Pulmonary artery endothelial cell (primary cell): ENCODE measurements around the gene UBE2K. TPM values are rescaled to one million over a fixed set of nuclear protein-coding genes. Genes with fewer than 3 reads are reported as not detected.
"Not testable (repeated sequence)": the region's sequence is repeated elsewhere in the genome, so short reads cannot be mapped to it uniquely, and the experiment has no call there.

ENCODE experiments used
- DNase-seq: peaks from one replicate; pipeline ENCODE4 v3.0.0-alpha.2; 2011; ENCODE audit warnings: low read depth, low spot score
- total RNA-seq: library from RNA; depleted of rRNA; stranded (reverse); fragments of >200 nt; gene quantifications from 2 replicates; pipeline ENCODE4 v1.2.3, GENCODE V29; 2014

The UBE2K gene
- total RNA-seq, 1 donor from 2014 or later, result 26.5 TPM

DNA sequence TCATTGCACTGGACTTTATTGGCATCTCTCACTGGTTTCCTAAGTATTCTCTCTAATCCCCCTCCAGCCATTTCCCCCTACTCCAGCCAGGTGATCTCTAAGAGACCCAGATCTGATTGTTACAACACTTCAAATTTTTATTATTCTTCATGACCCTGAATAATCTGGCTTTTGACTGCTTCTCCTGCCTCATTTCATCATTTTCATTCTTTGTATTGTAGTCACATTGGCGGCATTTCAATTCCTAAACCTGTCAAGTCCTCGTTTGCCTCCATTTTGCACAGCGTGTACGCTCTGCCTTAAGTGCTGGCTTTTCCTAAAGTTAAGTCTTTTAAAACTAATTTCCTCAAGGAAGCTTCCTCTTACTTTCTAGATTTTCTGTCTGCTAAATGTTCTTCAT is 31.6 kb downstream of the UBE2K start:
- no peak for DNase-seq

DNA sequence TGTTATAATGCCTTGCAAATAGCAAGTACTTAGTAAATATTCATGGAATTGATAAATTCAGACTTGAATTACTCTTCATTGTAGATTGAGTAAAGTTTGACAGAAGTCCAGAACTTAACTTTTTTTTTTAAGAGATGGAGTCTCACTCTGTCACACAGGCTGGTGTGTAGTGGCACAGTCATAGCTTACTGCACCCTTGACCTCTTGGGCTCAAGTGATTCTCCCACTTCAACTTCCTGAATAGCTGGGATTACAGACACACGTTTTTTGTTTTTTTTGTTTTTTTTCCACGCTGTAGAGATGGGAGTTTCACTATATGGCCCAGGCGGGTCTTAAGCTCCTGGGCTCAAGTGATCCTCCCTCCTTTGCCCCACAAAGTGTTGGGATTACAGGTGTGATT is 32.1 kb downstream of the UBE2K start:
- no peak for DNase-seq

DNA sequence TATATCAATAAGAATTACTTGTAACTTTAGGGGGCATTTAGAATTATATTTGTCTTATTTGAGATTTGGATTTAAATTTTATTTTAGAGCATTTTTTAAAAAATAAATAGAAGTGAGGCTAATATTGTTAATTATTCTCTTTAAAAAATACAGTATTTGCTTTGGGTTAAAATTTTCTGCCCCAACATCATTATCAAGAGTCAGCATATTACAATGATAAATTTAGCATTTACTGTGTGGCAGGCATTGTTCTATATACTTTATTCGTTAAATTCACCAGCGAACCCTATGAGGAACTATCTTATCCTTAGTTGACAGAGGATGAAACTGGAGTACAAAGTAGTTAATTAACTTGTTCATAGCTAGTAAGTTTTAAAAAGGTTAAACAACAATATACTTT is 34.0 kb downstream of the UBE2K start:
- no peak for DNase-seq

DNA sequence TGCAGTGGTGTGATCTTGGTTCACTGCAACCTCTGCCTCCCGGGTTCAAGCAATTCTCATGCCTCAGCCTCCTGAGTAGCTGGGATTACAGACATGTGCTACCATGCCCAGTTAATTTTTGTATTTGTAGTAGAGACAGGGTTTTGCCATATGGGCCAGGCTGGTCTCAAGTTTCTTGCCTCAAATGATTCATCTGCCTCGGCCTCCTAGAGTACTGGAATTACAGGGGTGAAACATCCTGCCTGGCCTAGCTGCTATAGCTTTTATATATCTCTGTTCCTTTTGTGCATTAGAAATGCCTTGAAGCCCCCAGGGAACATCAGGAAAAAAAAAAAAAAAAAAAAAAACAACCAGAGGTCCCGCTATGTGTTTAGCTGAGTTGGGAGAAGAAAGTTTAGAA is 34.8 kb downstream of the UBE2K start:
- DNase-seq, result no peak

DNA sequence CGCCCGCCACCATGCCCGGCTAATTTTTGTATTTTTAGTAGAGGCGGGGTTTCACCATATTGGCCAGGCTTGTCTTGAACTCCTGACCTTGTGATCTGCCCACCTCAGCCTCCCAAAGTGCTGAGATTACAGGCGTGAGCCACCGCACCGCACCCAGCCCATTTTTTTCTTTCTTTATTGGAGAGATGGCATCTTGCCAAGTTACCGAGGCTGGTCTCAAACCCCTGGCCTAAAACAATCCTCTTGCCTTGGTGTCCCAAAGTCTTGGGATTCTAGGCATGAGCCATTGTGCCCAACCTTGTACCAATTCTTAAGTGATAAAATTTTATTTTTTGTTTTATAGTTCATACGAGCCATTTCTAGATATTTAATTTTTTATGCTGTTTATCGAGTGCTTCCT is 41.7 kb downstream of the UBE2K start:
- not testable (repeated sequence) for DNase-seq

DNA sequence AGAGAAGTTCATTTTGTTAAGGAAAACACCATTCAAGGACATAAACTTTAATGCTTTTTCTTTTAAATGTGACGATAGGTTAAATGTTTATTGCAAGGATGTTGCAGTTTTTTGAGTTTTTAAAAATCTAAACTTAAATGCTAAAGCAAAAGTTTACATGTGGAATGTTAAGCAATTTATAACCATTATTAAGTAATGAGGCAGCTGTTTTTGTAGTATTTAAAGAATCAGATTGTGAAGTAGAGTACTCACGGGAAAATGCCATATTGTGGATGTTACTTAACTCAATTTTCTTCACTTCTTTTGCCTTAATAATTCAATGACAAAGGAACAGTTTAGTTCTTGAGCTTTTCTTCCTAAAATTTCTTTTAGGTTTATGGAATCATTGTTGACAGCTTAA is 43.5 kb downstream of the UBE2K start:
- DNase-seq, result no peak

DNA sequence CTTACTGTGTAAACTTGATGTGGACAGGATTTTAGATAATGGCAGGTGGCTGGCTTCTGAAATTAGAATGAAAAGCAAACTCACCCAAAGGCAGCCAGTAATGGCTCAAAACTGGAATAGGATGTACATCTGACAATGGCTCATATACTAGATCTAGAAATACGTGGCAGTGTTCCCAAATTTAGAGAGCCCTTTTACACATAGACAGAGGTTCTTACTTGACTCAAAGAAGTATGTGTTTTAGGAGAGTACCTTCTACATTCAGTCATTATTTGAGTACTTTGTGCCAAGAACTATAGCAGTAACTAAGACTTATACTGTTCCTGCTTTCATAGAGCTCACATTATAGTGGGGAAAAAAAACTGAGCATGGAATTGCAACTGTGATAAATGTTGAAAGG is 48.0 kb downstream of the UBE2K start:
- DNase-seq, result no peak

DNA sequence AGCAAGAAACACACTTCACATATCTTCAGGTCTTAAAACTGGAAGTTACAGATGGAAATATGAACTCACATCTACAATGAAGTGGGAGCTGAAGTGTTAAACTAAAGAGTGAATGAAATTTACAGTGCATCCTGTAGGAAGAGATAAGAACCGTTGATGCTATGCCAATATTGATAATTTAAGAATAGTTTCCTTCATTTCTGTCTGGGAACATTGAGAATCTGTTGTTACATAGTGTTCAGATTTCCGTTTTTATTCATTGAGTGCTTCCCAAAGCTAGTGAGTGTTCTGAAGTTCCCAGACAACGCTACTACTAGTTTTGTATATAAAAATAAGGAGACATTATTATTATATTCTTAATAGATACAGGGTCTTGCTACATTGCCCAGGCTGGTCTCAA is 52.3 kb downstream of the UBE2K start:
- DNase-seq, result peak; percentile 64

DNA sequence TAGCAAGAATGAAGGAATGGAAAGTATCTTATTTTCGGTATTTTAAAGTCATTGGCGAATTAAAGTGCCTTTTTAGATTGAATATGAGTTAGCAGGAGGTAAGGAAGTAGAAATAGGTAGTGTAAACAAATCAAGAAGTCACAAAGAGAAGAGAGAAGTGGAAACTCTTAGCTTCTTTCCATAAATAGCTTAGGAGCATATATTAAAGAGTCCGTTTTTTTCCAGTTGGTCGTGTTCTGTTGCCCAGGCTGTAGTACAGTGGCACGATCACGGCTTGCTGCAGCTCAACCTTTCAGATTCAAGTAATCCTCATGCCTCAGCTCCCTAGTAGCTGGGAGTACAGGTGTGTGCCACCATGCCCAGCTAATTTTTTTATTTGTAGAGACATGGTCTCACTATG is 56.4 kb downstream of the UBE2K start:
- DNase-seq, result no peak

DNA sequence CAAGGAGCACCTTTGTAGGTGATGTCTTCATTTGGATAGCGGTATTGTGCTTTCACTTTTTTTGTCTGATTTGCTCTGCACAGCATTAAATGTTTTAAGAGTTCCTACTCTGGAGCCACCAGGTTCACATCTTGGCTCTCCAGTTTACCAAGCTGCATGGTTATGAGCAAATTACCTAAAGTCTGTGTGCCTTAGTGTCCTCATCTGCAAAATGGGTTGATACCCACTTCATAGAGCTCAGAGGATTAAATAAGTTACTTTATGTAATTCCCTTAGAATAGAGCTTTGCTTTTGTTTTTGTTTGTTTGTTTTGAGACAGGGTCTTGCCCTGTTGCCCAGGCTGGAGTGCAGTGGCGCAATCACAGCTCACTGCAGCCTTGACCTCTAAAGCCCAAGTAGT is 58.2 kb downstream of the UBE2K start:
- no peak for DNase-seq

DNA sequence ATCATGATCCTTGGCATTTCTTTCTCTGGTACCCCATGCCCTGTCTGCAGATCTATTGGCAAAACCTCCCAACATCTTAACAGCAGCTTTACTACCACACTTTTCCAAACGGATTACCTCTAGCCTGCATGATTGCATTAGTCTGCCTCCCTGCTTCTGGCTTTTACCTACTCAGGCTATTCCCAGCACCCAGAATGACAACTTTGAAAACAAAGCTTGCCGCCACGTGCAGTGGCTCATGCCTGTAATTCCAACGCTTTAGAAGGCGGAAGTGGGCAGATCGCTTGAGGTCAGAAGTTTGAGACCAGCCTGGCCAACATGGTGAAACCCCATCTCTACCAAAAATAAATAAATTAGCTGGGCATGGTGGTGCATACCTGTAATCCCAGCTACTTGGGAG is 60.2 kb downstream of the UBE2K start:
- DNase-seq, result no peak

DNA sequence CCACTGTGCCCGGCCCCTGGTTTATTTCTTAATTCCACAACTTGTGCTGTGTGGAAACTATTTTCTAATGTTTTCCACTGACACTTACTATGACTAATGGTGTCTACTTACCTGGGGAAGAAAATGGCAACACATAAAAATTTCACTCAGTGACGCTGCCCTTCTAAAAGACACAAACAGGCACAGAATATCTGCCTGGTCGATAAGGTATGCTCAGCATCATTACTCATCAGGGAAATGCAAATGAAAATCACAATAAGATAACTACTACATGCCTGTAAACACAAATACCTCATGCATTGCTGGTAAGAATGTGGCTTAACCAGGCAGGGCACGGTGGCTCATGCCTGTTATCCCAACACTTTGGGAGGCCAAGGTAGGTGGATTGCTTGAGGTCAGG is 61.6 kb downstream of the UBE2K start:
- DNase-seq, result no peak

DNA sequence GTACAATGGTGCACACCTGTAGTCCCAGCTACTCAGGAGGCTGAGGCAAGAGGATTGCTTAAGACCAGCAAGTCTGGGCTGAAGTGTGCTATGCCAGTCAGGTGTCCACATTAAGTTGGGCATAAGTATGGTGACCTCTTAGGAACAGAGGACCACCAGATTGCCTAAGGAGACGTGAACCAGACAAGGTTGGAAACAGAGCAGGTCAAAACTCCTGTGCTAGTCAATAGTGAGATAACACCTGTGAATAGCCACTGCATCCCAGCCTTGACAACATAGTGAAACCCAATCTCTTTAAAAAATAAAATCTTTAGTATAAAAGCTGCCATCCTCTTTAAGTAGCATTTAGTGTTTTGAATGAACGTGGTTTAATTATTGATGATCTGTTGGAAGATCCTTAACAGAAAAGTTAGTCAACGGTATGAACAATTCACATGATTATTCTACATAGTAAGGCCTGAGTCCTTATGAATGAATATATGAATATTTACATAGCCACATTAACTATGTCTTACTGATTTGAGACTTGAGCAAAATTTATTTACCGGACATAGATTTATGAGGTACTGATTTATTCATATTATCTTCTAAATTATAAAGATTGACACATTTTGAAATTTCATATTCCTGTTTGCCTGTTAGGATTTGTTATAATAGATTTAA is 63.2 kb downstream of the UBE2K start:
- no peak for DNase-seq

DNA sequence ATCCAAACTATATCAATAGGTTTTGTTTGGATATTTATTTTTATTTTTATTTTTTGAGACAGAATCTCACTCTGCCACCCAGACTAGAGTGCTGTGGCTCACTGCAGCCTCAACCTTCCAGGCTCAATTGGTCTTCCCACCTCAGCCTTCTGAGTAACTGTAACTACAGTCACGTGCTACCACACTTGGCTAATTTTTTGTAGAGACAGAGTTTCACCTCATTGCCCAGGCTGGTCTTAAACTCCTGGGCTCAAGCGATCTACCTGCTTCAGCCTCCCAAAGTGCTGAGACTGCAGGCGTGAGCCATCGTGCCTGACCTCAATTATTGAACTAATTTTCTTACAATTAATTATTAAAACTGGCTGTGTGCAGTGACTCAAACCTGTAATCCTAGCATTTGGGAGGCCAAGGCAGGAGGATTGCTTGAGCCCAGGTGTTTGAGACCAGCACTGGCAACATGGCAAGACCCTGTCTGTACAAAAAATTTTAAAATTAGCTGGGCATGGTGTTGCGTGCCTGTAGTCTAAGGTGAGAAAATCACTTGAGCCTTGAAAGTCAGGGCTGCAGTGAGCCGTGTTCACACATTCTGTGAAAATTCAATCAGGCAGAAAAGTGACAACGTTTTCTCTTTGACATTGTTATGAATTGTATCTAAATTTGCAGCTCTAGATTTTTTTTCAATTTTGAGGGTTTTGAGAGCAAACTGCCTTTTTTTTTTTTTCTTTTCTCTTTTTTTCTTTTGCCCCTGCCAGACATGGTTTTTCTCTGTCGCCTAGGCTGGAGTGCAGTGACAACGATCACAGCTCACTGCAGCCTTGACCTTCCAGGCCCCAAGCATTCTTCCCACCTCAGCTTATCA is 66.0 kb downstream of the UBE2K start:
- no peak for DNase-seq

DNA sequence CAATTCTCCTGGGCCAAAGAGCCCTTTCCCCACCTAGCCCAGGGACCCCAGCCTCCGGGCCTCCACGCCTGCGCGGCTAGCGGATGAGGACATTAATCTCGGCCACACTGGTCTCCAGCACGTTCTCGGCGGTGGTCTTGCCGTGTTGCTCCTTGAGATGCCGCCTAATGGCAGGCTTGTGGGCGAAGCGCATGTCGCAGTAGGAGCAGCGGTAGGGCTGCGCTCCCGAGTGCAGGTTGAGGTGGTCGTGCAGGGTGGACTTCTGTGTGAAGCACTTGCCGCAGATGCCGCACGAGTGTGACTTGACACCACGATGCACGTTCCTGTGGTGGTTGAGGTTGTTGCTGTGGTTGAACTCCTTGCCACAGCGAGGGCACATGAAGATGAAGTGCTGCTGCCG is 72.1 kb downstream of the UBE2K start:
- no peak for DNase-seq

DNA sequence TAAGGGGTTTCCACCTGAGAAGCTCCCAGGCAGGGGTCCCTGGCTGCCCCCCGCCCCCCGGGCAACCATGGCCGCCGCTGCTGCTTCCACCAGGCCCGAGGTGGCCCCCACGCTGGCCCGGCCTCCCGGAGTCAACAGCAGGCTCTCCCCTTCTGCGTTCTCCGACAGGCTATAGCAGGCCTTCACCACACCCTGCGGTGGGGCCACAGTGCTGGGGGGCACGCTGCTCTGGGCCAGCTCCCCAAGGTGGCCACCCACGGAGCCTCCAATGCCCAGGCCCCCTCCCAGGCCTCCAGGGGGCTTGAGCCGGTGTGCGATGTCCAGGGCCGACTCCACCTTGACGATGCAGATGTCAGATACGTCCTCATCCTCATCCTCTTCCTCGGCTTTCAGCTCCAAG is 72.5 kb downstream of the UBE2K start:
- no peak for DNase-seq

DNA sequence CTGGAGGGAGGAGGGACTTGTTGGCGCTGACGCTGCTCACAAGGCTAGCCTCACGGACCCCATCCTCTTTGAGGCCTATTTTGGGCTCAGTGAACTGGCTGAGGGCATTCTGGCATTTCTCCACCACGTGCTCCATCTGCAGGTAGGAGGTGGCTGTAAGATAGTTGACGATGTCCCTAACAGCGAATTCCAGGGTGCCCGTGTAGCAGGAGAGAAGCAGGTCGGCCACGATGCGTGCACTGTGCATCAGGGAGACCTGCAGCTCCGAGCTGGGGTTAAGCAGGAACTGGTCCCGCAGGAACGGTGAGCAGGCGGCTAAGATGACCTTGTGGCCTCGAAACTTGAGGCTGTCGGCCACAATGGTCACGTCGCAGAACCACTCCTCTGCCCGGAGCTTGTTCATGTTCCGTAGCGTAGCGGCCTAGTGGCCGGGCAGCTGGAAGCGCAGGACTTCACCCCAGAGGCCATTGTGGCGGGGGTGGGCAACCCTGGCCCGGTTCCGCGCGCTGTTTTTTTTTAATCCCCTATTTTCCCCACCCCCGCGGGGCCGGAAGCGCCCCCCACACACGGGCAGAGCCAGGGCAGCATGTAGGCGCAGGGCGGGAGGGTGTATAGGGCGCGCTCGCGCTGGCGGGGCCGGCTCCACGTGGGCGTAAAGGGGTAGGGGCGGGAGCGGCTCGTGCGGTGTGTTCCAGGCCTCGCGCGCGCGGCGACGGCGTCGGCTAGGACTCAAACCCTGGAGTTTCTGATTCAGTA is 73.2 kb downstream of the UBE2K start:
- no peak for DNase-seq

DNA sequence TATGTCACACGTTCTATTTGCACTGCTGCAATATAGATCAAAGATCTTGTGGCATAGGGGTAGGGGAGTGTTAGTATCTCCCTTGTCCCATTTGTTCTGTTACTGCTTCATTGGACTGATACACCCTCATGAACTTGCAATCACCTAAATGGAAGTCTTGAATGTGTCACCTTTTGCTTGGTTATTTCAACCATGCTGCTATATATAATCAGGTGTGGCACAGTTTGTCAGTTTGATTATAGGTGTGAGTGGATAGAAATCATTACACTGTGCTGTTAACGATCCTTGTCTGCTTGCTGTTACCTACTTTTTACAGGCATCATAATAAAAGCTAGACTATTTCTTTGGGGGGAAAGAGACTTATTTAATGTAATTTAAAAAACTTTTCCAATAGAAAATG is 84.1 kb downstream of the UBE2K start:
- not testable (repeated sequence) for DNase-seq

DNA sequence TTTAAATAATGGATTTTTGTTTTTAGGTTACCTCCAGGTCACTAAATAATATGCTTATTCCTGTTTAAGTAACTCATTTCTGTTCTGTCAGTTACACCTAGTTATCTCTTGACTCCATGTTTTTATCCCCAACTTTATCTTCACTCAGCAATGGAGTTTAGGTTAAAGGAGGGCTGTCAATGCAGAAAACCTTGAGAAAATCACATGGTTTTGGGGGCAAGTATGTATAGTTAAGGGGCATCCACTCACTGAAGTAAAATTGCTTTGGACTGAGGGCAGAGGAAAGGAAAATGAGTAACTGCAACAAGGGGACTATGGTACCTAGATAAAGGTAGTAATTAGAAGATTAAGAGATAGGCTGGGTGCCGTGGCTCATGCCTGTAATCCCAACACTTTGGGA is 87.1 kb downstream of the UBE2K start:
- no peak for DNase-seq

DNA sequence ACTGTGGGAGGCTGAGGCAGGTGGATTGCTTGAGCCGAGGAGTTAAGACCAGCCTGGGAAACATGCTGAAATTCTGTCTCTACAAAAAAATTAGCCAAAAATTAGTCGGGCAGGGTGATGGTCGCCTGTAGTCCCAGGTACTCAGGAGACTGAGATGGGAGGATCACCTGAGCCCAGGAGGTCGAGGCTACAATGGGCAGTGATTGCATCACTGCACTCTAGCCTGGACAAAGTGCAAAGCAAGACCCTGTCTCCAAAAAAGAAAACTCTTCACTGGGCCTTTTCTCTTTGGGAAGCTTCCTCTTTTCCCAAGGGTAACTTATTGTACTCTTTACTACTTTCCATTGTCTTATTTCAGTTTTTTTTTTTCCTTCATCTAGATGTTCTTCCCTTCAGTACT is 88.9 kb downstream of the UBE2K start:
- no peak for DNase-seq

DNA sequence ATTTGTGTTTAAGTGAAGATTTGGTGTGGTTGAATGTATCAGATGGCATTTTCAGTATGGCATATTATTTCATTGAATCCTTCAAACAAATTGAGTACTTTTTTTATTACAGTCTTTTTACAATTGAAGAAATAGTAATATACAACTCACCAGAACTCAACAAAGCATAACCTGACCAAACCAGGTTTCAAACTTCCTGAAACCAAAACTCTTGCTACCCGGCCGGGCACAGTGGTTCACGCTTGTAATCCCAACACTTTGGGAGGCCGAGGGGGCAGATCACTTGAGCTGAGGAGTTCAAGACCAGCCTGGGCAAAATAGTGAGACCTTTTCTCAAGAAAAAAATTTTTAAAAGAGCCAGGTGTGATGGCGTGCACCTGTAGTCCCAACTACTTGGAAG is 94.2 kb downstream of the UBE2K start:
- DNase-seq, result no peak

DNA sequence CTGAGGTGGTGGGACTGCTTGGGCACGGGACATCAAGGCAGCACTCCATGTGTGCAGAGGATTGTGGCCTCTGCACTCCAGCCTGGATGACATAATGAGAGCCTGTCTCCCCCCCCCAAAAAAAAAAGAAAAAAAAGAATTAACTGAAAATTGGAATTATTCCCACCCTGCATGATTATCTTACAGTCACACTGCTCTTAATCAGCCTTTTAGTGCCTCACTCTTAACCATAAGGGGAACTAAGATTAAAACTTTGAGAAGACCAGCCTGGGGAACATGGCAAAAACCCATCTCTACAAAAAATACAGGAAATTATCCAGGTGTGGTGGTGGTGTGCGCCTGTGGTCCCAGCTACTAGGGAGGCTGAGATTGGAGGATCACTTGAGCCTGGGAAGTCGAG is 94.6 kb downstream of the UBE2K start:
- no peak for DNase-seq
